Astrocyte of the spinal cord (primary cell): ENCODE measurements around the gene ZNF580.

ENCODE experiments used
- DNase-seq: peaks from one replicate; pipeline ENCODE4 v3.0.0; 2011; ENCODE audit warnings: low read depth, low spot score
- H3K4me3 ChIP-seq: 2 replicates; pipeline ENCODE4 v1.5.1; 2011; ENCODE audit warnings: low read depth, mild to moderate bottlenecking, low read length, moderate library complexity
- in situ Hi-C: cut with HindIII; loops from 2 replicates; pipeline ENCODE4 v1.10.0; 2017; ENCODE audit warnings: low sequenced_read_pairs
- TF ChIP-seq, protein P1 (sequence below): IDR thresholded peaks from 2 replicates; pipeline ENCODE4 v1.5.1; 2012; ENCODE audit warnings: low read depth, mild to moderate bottlenecking, low read length, inconsistent platforms

Gene ZNF580

DNA sequence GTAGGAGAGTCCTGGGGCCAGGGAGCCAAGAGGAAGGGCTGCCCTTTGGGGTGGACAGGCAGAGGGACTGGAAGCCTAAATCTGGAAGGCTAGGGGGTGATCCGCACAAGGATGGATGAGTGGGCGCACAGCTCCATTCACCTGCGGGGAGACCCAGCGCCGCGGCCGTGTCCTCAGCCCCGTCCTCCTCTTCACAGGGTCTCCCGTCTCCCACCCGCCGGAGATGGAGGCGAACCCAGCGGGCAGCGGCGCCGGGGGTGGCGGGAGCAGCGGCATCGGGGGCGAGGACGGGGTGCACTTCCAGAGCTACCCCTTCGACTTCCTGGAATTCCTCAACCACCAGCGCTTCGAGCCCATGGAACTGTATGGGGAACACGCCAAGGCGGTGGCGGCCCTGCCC is 27.4 kb upstream of the ZNF580 start:
- no peak overlapping the region for H3K4me3 ChIP-seq
- in situ Hi-C loops, result no loop called here
- DNase-seq, result no peak
- TF ChIP-seq, protein P1, sequence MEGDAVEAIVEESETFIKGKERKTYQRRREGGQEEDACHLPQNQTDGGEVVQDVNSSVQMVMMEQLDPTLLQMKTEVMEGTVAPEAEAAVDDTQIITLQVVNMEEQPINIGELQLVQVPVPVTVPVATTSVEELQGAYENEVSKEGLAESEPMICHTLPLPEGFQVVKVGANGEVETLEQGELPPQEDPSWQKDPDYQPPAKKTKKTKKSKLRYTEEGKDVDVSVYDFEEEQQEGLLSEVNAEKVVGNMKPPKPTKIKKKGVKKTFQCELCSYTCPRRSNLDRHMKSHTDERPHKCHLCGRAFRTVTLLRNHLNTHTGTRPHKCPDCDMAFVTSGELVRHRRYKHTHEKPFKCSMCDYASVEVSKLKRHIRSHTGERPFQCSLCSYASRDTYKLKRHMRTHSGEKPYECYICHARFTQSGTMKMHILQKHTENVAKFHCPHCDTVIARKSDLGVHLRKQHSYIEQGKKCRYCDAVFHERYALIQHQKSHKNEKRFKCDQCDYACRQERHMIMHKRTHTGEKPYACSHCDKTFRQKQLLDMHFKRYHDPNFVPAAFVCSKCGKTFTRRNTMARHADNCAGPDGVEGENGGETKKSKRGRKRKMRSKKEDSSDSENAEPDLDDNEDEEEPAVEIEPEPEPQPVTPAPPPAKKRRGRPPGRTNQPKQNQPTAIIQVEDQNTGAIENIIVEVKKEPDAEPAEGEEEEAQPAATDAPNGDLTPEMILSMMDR, result no peak

DNA sequence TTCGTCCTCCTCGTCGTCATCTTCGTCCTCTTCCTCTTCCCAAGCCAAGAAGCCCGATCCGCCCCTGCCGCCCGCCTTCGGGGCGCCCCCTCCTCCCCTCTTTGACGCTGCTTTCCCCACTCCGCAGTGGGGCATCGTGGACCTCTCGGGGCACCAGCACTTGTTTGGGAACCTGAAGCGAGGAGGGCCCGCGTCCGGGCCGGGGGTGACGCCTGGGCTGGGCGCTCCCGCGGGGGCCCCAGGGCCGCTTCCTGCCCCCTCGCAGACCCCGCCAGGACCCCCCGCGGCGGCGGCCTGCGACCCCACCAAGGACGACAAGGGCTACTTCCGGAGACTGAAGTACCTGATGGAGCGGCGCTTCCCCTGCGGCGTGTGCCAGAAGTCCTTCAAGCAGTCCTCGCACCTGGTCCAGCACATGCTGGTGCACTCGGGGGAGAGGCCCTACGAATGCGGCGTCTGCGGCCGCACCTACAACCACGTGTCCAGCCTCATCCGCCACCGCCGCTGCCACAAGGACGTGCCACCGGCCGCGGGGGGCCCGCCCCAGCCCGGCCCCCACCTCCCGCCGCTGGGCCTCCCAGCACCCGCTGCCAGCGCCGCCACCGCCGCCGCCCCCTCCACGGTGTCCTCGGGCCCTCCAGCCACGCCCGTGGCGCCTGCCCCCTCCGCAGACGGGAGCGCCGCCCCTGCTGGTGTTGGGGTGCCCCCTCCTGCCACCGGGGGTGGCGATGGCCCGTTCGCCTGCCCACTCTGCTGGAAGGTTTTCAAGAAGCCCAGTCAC is 26.7 kb upstream of the ZNF580 start:
- in situ Hi-C loops, result no loop called here
- DNase-seq, result no peak
- no peak overlapping the region for H3K4me3 ChIP-seq
- TF ChIP-seq, protein P1, result no peak

DNA sequence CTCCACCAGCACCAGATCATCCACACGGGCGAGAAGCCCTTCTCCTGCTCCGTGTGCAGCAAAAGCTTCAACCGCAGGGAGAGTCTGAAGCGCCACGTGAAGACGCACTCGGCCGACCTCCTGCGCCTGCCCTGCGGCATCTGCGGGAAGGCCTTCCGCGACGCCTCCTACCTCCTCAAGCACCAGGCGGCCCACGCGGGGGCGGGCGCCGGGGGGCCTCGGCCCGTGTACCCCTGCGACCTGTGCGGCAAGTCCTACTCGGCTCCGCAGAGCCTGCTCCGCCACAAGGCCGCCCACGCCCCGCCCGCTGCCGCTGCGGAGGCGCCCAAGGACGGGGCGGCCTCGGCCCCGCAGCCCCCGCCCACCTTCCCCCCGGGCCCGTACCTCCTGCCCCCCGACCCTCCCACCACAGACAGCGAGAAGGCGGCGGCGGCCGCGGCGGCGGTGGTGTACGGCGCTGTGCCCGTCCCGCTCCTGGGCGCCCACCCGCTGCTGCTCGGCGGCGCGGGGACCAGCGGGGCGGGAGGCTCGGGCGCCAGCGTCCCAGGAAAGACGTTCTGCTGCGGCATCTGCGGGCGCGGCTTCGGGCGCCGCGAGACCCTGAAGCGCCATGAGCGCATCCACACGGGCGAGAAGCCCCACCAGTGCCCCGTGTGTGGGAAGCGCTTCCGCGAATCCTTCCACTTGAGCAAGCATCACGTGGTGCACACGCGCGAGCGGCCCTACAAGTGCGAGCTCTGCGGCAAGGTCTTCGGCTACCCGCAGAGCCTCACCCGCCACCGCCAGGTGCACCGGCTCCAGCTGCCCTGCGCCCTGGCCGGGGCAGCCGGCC is 25.9 kb upstream of the ZNF580 start:
- TF ChIP-seq, protein P1, result no peak
- in situ Hi-C loops, result no loop called here
- DNase-seq, result no peak
- no peak overlapping the region for H3K4me3 ChIP-seq

DNA sequence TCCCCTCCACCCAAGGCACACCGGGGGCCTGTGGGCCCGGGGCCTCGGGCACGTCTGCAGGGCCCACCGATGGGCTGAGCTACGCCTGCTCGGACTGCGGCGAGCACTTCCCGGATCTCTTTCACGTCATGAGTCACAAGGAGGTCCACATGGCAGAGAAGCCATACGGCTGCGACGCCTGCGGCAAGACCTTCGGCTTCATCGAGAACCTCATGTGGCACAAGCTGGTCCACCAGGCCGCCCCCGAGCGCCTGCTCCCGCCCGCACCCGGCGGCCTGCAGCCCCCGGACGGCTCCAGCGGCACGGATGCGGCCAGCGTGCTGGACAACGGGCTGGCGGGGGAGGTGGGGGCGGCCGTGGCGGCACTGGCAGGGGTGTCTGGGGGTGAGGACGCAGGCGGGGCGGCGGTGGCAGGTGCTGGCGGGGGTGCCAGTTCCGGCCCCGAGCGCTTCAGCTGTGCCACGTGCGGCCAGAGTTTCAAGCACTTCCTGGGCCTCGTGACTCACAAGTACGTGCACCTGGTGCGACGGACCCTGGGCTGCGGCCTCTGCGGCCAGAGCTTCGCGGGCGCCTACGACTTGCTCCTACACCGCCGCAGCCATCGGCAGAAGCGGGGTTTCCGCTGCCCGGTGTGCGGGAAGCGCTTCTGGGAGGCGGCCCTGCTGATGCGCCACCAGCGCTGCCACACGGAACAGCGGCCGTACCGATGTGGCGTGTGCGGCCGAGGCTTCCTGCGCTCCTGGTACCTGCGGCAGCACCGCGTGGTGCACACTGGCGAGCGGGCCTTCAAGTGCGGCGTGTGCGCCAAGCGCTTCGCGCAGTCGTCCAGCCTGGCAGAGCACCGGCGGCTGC is 25.0 kb upstream of the ZNF580 start:
- TF ChIP-seq, protein P1, result no peak
- in situ Hi-C loops, result no loop called here
- DNase-seq, result no peak
- no peak overlapping the region for H3K4me3 ChIP-seq

DNA sequence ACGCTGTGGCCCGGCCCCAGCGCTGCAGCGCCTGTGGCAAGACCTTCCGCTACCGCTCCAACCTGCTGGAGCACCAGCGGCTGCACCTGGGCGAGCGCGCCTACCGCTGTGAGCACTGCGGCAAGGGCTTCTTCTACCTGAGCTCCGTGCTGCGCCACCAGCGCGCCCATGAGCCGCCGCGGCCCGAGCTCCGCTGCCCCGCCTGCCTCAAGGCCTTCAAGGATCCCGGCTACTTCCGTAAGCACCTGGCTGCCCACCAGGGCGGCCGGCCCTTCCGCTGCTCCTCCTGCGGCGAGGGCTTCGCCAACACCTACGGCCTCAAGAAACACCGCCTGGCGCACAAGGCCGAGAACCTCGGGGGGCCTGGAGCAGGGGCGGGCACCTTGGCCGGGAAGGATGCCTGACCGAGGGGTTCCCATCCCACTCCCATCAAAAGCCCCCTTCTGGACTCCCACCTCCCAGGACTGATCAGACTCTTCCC is 24.4 kb upstream of the ZNF580 start:
- in situ Hi-C loops, result no loop called here
- H3K4me3 ChIP-seq, result no peak overlapping the region
- TF ChIP-seq, protein P1, result no peak
- no peak for DNase-seq

DNA sequence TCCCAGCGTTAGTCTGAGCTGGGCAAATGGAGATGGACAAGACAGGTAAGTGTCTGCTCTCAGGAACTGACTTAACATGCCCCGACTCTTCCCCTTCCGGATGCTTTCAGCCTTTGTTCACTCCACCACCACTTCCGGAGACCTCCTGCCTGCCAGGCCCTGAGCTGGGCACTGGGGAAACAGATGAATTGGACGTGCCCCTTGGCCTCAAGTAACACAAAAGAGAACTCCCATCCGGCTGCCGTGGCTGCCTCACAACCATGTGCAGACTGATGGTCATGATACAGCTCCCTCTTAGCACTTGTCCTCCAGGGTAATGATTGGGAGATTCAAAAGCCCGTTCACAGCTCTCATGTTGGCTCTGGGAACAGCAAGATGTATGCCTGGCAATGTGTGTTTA is 23.4 kb upstream of the ZNF580 start:
- TF ChIP-seq, protein P1, result no peak
- H3K4me3 ChIP-seq, result no peak overlapping the region
- DNase-seq, result no peak
- in situ Hi-C loops, result no loop called here
